Kidney (tissue), 14 donors: Measurements from ENCODE around the gene UBE2S. TPM values are rescaled to one million over a fixed set of nuclear protein-coding genes. Genes with fewer than 3 reads are reported as not detected.

Source experiments
- DNase-seq, 5 donors: peaks; one replicate each; pipeline ENCODE4 v3.0.0-alpha.2; 2013 to 2020
- FAIRE-seq: peaks from 2 replicates; lab custom pipeline; 2012; peaks lifted over from hg19 to GRCh38; lab: Jason Lieb, UNC
- H3K27ac ChIP-seq, 2 donors: one replicate each; pipeline ENCODE4 v1.7.0; 2013; ENCODE audit warnings: low read depth in 2 of 2, low read length in 2 of 2, inconsistent platforms in 1 of 2
- H3K27me3 ChIP-seq: one replicate; pipeline ENCODE4 v1.7.1; 2013; ENCODE audit warnings: low read length, inconsistent platforms; ENCODE audit not compliant: control insufficient read depth, insufficient read depth
- H3K36me3 ChIP-seq, 3 donors: one replicate each; pipeline versions ENCODE4 v1.7.0 to v1.7.1; 2013; ENCODE audit warnings: low read length in 3 of 3, control low read depth in 1 of 3, inconsistent platforms in 1 of 3; ENCODE audit not compliant: insufficient read depth in 3 of 3, control insufficient read depth in 2 of 3
- H3K4me1 ChIP-seq, 3 donors: one replicate each; pipeline versions ENCODE4 v1.7.0 to v1.7.1; 2013; ENCODE audit warnings: low read length in 3 of 3, inconsistent platforms in 1 of 3, low read depth in 1 of 3; ENCODE audit not compliant: control insufficient read depth in 2 of 3, insufficient read depth in 2 of 3
- H3K4me3 ChIP-seq, 3 donors: one replicate each; pipeline versions ENCODE4 v1.7.0 to v1.8.1; 2013; ENCODE audit warnings: low read length in 3 of 3, control low read depth in 1 of 3, inconsistent platforms in 1 of 3
- H3K9ac ChIP-seq, 3 donors: one replicate each; pipeline versions ENCODE4 v1.7.0 to v1.7.1; 2013; ENCODE audit warnings: low read length in 3 of 3, control low read depth in 1 of 3, inconsistent platforms in 1 of 3
- H3K9me3 ChIP-seq, 3 donors: one replicate each; pipeline versions ENCODE4 v1.7.0 to v1.7.1; 2013; ENCODE audit warnings: low read length in 3 of 3, control low read depth in 1 of 3, inconsistent platforms in 1 of 3; ENCODE audit not compliant: control insufficient read depth in 2 of 3, insufficient read depth in 1 of 3
- CTCF ChIP-seq: IDR thresholded peaks from 3 replicates; pipeline ENCODE4 v1.5.1; 2012; ENCODE audit warnings: mild to moderate bottlenecking, moderate library complexity, borderline replicate concordance; ENCODE audit not compliant: insufficient read depth; ENCODE audit errors: extremely low read depth
- intact Hi-C: fragments of 100-400 bp; cut with DNase I; formaldehyde crosslinking; loops from one replicate; pipeline ENCODE4 v1.11.1; 2022
- polyA plus RNA-seq: library from polyadenylated mRNA; stranded (reverse); fragments of 350-450 nt; fragmentation: Illumina TruSeq; extraction: RNeasy Lipid Tissue Mini Kit (QIAGEN cat#74804); gene quantifications from one replicate; pipeline ENCODE4 v1.2.3, GENCODE V29; 2014; ENCODE audit warnings: low read depth, low replicate concordance; ENCODE audit not compliant: insufficient read depth
- total RNA-seq: library from RNA; stranded (reverse); fragmentation: NEBNext Ultra II Directional; extraction: Animal tissue kit (Norgen Biotek cat#: 25700); gene quantifications from one replicate; pipeline ENCODE4 v1.2.1, GENCODE V29; 2021
- donor health status: control.
- donor health status: control.
- donor health status: control.
- donor health status: control.
- donor health status: control.
- donor health status: DM: yes; HTN: yes; CAD: no.
- donor health status: Normal renal cell carcinoma (clear cell type).

UBE2S gene
- total and polyA plus RNA-seq, 2 donors from 2014 or later: 16.8 to 20.8 TPM

GRCh38 chr19:55370305-55370988 lies 37.1 kb downstream of the UBE2S start, which contains the start of gene IL11:
IL11 (minus strand) TSS chr19:55370463; CDS start chr19:55370310, 153 bp downstream.
- Histone ChIP-seq H3K9ac (no peak within 1 kb of the TSS), H3K4me1 (peaks cover 0 to 2% (median 0%) of the 10 kb centered on the region in 3 donors), H3K27me3 (peaks cover 9% of the 10 kb centered on the region), H3K4me3 (no peak within 1 kb of the TSS), H3K9me3 (no peaks in the 10 kb centered on the region), H3K36me3 (no peaks in the 10 kb centered on the region), H3K27ac (no peak within 1 kb of the TSS)
- intact Hi-C loops: no loop called here
- no peak for FAIRE-seq
- TF ChIP-seq CTCF: no peak
- DNase-seq: peak in 1 of 5 donors; percentile 78

GRCh38 chr19:55369653-55370304 lies 37.8 kb downstream of the UBE2S start:
- FAIRE-seq (no peak), DNase-seq (peak; percentile 62 to 82 (median 65))
- Histone ChIP-seq H3K27me3 (peaks cover 9% of the 10 kb centered on the region), H3K36me3 (no peaks in the 10 kb centered on the region), H3K27ac (no peak overlapping the region), H3K9ac (no peak overlapping the region), H3K4me3 (no peak overlapping the region), H3K4me1 (peaks cover 0 to 2% (median 0%) of the 10 kb centered on the region in 3 donors), H3K9me3 (no peaks in the 10 kb centered on the region)
- TF ChIP-seq CTCF: no peak
- intact Hi-C loops: no loop called here

GRCh38 chr19:55368701-55369563 lies 38.7 kb downstream of the UBE2S start:
- Histone ChIP-seq H3K36me3 (no peaks in the 10 kb centered on the region), H3K4me1 (peaks cover 0 to 2% (median 0%) of the 10 kb centered on the region in 3 donors), H3K9me3 (no peaks in the 10 kb centered on the region), H3K27me3 (peaks cover 9% of the 10 kb centered on the region), H3K27ac (no peak overlapping the region), H3K9ac (no peak overlapping the region), H3K4me3 (no peak overlapping the region)
- no peak for TF ChIP-seq CTCF
- intact Hi-C loops: no loop called here
- FAIRE-seq (no peak), DNase-seq (peak in 3 of 5 donors; percentile 43 to 86 (median 69))
